Mucosa of descending colon (tissue), 3 donors: ENCODE measurements around the gene PARN. TPM values are rescaled to one million over a fixed set of nuclear protein-coding genes. Genes with fewer than 3 reads are reported as not detected.

Experiments used
- ATAC-seq: fragments of 200-7000 bp; cut with Tn5 transposase; one replicate; pipeline ENCODE4 v1.9.1; 2020; ENCODE audit warnings: mild to moderate bottlenecking, moderate library complexity
- DNase-seq, 3 donors: peaks; one replicate each; pipeline ENCODE4 v3.0.0-alpha.2; 2020
- H3K36me3 ChIP-seq: fragments of 200-600 bp; one replicate; pipeline ENCODE4 v1.8.0; 2021; ENCODE audit warnings: low read depth, mild to moderate bottlenecking
- H3K4me1 ChIP-seq: fragments of 200-600 bp; one replicate; pipeline ENCODE4 v1.8.0; 2021; ENCODE audit warnings: low read depth, mild to moderate bottlenecking
- H3K4me3 ChIP-seq: fragments of 200-600 bp; one replicate; pipeline ENCODE4 v1.8.0; 2021; ENCODE audit warnings: mild to moderate bottlenecking
- H3K9me3 ChIP-seq: fragments of 200-600 bp; one replicate; pipeline ENCODE4 v1.8.0; 2021; ENCODE audit warnings: mild to moderate bottlenecking
- CTCF ChIP-seq: fragments of 200-600 bp; IDR thresholded peaks from one replicate; pipeline ENCODE4 v1.8.0; 2022; ENCODE audit warnings: antibody characterized with exemption, mild to moderate bottlenecking
- intact Hi-C, 2 donors: fragments of 100-400 bp; cut with DNase I in 1 of 2; cut with micrococcal nuclease in 1 of 2; formaldehyde crosslinking; loops; one replicate each; pipeline versions ENCODE4 v1.11.0 to v1.11.1; 2022; cut with DNase I, micrococcal nuclease
- total RNA-seq, 3 donors: library from RNA; stranded (reverse); fragmentation: NEBNext Ultra II Directional in 2 of 3; extraction: Animal tissue kit (Norgen Biotek cat#: 25700) in 2 of 3; gene quantifications; one replicate each; pipeline versions ENCODE4 v1.2.1 to v1.2.4, GENCODE V29; 2021 to 2023
- donor health status: DM: no; HTN: no; CAD: no; lungs with moderate emphysema.
- donor health status: DM: no; HTN: no; CAD: no.
- donor health status: DM: no; HTN: yes; CAD: no.

The PARN gene
- total RNA-seq, 3 donors from 2014 or later: 31.5 to 34.0 (median 33.3) TPM

- no peaks in the 10 kb centered on the region for H3K9me3 ChIP-seq
- no peak for DNase-seq
- H3K4me1 ChIP-seq: peaks cover 12% of the 10 kb centered on the region
- no peak for ATAC-seq
- H3K36me3 ChIP-seq: no peaks in the 10 kb centered on the region
- intact Hi-C loops: no loop called here
- no peak overlapping the region for H3K4me3 ChIP-seq
- no peak for TF ChIP-seq CTCF
Observed at GRCh38 chr16:14628806-14629611, 1.1 kb downstream of the PARN start.

- TF ChIP-seq CTCF: no peak
- intact Hi-C loops: no loop called here
- Histone ChIP-seq H3K9me3 (no peaks in the 10 kb centered on the region), H3K36me3 (no peaks in the 10 kb centered on the region), H3K4me1 (peaks cover 6% of the 10 kb centered on the region), H3K4me3 (no peak overlapping the region)
- ATAC-seq (no peak), DNase-seq (no peak)
Observed at GRCh38 chr16:14627078-14627477, 3.0 kb downstream of the PARN start.

GRCh38 chr16:14618566-14618965, 11.5 kb downstream of the PARN start:
- Histone ChIP-seq H3K9me3 (no peaks in the 10 kb centered on the region), H3K36me3 (no peaks in the 10 kb centered on the region), H3K4me1 (no peaks in the 10 kb centered on the region), H3K4me3 (no peak overlapping the region)
- no peak for DNase-seq
- TF ChIP-seq CTCF: no peak
- ATAC-seq: no peak
- intact Hi-C loops: no loop called here

- Histone ChIP-seq H3K4me1 (no peaks in the 10 kb centered on the region), H3K36me3 (no peaks in the 10 kb centered on the region), H3K9me3 (no peaks in the 10 kb centered on the region), H3K4me3 (no peak overlapping the region)
- intact Hi-C loops: no loop called here
- no peak for TF ChIP-seq CTCF
- no peak for ATAC-seq
- DNase-seq: no peak
Observed at GRCh38 chr16:14616280-14616679, 13.8 kb downstream of the PARN start.

- no peak for ATAC-seq
- Histone ChIP-seq H3K4me3 (no peak overlapping the region), H3K9me3 (no peaks in the 10 kb centered on the region), H3K4me1 (no peaks in the 10 kb centered on the region), H3K36me3 (peaks cover 3% of the 10 kb centered on the region)
- intact Hi-C loops: no loop called here
- DNase-seq: no peak
- TF ChIP-seq CTCF: no peak
Observed at GRCh38 chr16:14613991-14614390, 16.1 kb downstream of the PARN start.

GRCh38 chr16:14611660-14612059, 18.4 kb downstream of the PARN start:
- TF ChIP-seq CTCF: no peak
- intact Hi-C loops: no loop called here
- no peaks in the 10 kb centered on the region for H3K4me1 ChIP-seq
- no peak for ATAC-seq
- no peak for DNase-seq
- no peaks in the 10 kb centered on the region for H3K9me3 ChIP-seq
- H3K36me3 ChIP-seq: peaks cover 3% of the 10 kb centered on the region
- H3K4me3 ChIP-seq: no peak overlapping the region
